Activated CD4-positive, CD25-positive, alpha-beta regulatory T cell treated with anti-CD3 and anti-CD28 coated beads, Interleukin-2, amount 50 U/mL, for 16 hours (primary cell): Measurements from ENCODE around the gene MYL5.
"Not testable (repeated sequence)": the region's sequence is repeated elsewhere in the genome, so short reads cannot be mapped to it uniquely, and the experiment has no call there.

Source experiments
- DNase-seq: peaks from one replicate; pipeline ENCODE4 v3.0.0-alpha.2; 2020; ENCODE audit warnings: low read depth, low spot score

MYL5 gene

GRCh38 chr4:669806-670559, 4.4 kb upstream of the MYL5 start:
- not testable (repeated sequence) for DNase-seq

GRCh38 chr4:671769-672168, 2.6 kb upstream of the MYL5 start:
- DNase-seq, result no peak

- no peak for DNase-seq
Measured at GRCh38 chr4:673349-674091, 822 bp upstream of the MYL5 start.

GRCh38 chr4:675036-675882, 917 bp downstream of the MYL5 start:
- no peak for DNase-seq

GRCh38 chr4:675980-676870, 1.9 kb downstream of the MYL5 start:
- no peak for DNase-seq

- no peak for DNase-seq
Measured at GRCh38 chr4:676871-677235, 2.5 kb downstream of the MYL5 start.

- DNase-seq, result no peak
Measured at GRCh38 chr4:677431-678293, 3.3 kb downstream of the MYL5 start.

GRCh38 chr4:678331-679103, 4.2 kb downstream of the MYL5 start:
- DNase-seq, result no peak

GRCh38 chr4:679104-679481, 4.8 kb downstream of the MYL5 start:
- no peak for DNase-seq

- no peak for DNase-seq
Measured at GRCh38 chr4:679629-680028, 5.3 kb downstream of the MYL5 start.

- DNase-seq, result no peak
Measured at GRCh38 chr4:680091-680490, 5.7 kb downstream of the MYL5 start.

- DNase-seq, result no peak
Measured at GRCh38 chr4:680551-680927, 6.2 kb downstream of the MYL5 start.

- DNase-seq, result no peak
Measured at GRCh38 chr4:680928-681645, 6.7 kb downstream of the MYL5 start.

GRCh38 chr4:681736-682451, 7.6 kb downstream of the MYL5 start:
- DNase-seq, result no peak

- no peak for DNase-seq
Measured at GRCh38 chr4:682490-683172, 8.3 kb downstream of the MYL5 start.

GRCh38 chr4:683247-683897, 9.0 kb downstream of the MYL5 start:
- no peak for DNase-seq

- DNase-seq, result no peak
Measured at GRCh38 chr4:683982-684622, 9.8 kb downstream of the MYL5 start.
